ENCODE results near the gene PNMA8A.

PNMA8A gene

GRCh38 chr19:46426506-46427162, 44.7 kb downstream of the PNMA8A start:
- peak; percentile 86 for DNase-seq

- no peak for DNase-seq
These were observed 45.3 kb downstream of the PNMA8A start for GRCh38 chr19:46426035-46426505.

DNA sequence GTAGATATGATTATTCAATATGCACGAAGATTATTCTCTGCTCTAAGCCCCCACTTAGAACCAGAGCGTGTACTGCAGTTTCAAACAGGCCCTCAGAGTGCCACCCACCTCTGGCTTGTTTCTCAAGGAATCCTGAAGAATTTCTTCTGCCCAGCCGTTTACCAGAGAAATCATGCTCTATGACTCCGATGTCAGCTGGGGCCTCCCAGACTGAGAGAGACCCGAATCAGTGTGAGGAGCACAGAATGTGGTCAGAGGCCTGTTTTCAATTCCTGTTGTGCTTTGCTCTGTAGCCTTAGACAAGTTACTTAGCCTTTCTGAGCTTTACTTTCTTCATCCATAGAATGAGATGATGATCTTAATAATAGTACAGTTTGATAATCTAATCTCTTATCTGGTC, 48.2 kb downstream of the PNMA8A start:
- DNase-seq: no peak

DNA sequence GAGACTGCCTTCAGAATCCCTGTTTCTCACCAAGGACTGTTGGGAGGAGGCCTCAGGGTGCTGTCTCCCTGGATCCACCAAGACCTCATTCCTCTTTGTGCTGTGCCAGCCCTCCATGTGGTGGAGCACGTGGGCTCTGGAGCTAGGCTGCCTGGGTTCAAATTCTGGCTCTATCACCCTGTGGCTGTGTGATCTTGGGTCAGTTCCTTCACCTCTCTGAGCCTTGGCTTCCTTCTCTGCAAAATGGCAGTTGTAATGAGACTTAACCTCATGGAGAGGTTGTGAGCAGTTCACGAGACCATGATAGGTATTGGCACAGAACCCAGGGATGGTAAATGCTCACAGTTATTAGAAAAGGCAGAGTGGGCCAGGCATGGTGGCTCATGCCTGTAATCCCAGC, 49.0 kb downstream of the PNMA8A start:
- DNase-seq: no peak

- DNase-seq: no peak
These were observed 51.3 kb downstream of the PNMA8A start for GRCh38 chr19:46420056-46420455.
